Measurements from ENCODE around the gene EFCAB12.

EFCAB12 gene

GRCh38 chr3:129428376-129429079 lies at the start of gene EFCAB12:
TSS of gene EFCAB12 (minus strand) at chr3:129428636. CDS start at chr3:129428488, 148 bp downstream.
- DNase-seq (ENCODE audit: low spot score): peak; percentile 88
- in situ Hi-C loops (cut with MboI; ENCODE audit: low sequenced_read_pairs, unreplicated experiment): no loop called here
- no peak for TF ChIP-seq CTCF (IDR thresholded peaks at IDR 0.05; ENCODE audit: borderline replicate concordance, control extremely low read depth, extremely low read depth, insufficient read depth, missing control alignments)

- no peak for DNase-seq (ENCODE audit: low spot score)
- in situ Hi-C loops (cut with MboI; ENCODE audit: low sequenced_read_pairs, unreplicated experiment): loop anchor here (25.0 kb wide), 1 partner anchor 361 kb away; no protein-coding TSS in a partner anchor
- TF ChIP-seq CTCF (IDR thresholded peaks at IDR 0.05; ENCODE audit: borderline replicate concordance, control extremely low read depth, extremely low read depth, insufficient read depth, missing control alignments): no peak
Observed at GRCh38 chr3:129476586-129476985, 48.1 kb upstream of the EFCAB12 start.

GRCh38 chr3:129475863-129476262 lies 47.4 kb upstream of the EFCAB12 start:
- TF ChIP-seq CTCF (IDR thresholded peaks at IDR 0.05; ENCODE audit: borderline replicate concordance, control extremely low read depth, extremely low read depth, insufficient read depth, missing control alignments): no peak
- DNase-seq (ENCODE audit: low spot score): no peak
- in situ Hi-C loops (cut with MboI; ENCODE audit: low sequenced_read_pairs, unreplicated experiment): loop anchor here (25.0 kb wide), 1 partner anchor 361 kb away; no protein-coding TSS in a partner anchor

- no peak for TF ChIP-seq CTCF (IDR thresholded peaks at IDR 0.05; ENCODE audit: borderline replicate concordance, control extremely low read depth, extremely low read depth, insufficient read depth, missing control alignments)
- in situ Hi-C loops (cut with MboI; ENCODE audit: low sequenced_read_pairs, unreplicated experiment): loop anchor here (25.0 kb wide), 1 partner anchor 362 kb away; no protein-coding TSS in a partner anchor
- no peak for DNase-seq (ENCODE audit: low spot score)
Observed at GRCh38 chr3:129474984-129475804, 46.8 kb upstream of the EFCAB12 start.

GRCh38 chr3:129473769-129474152 lies 45.3 kb upstream of the EFCAB12 start:
- no peak for DNase-seq (ENCODE audit: low spot score)
- no peak for TF ChIP-seq CTCF (IDR thresholded peaks at IDR 0.05; ENCODE audit: borderline replicate concordance, control extremely low read depth, extremely low read depth, insufficient read depth, missing control alignments)
- in situ Hi-C loops (cut with MboI; ENCODE audit: low sequenced_read_pairs, unreplicated experiment): no loop called here

GRCh38 chr3:129473067-129473768 lies 44.8 kb upstream of the EFCAB12 start:
- TF ChIP-seq CTCF (IDR thresholded peaks at IDR 0.05; ENCODE audit: borderline replicate concordance, control extremely low read depth, extremely low read depth, insufficient read depth, missing control alignments): no peak
- in situ Hi-C loops (cut with MboI; ENCODE audit: low sequenced_read_pairs, unreplicated experiment): no loop called here
- DNase-seq (ENCODE audit: low spot score): no peak

Measured in GM13976 (cell line).